Measurements from ENCODE around the gene SYT1.
"Not testable (repeated sequence)": the region's sequence is repeated elsewhere in the genome, so short reads cannot be mapped to it uniquely, and the experiment has no call there.

Gene SYT1

DNA sequence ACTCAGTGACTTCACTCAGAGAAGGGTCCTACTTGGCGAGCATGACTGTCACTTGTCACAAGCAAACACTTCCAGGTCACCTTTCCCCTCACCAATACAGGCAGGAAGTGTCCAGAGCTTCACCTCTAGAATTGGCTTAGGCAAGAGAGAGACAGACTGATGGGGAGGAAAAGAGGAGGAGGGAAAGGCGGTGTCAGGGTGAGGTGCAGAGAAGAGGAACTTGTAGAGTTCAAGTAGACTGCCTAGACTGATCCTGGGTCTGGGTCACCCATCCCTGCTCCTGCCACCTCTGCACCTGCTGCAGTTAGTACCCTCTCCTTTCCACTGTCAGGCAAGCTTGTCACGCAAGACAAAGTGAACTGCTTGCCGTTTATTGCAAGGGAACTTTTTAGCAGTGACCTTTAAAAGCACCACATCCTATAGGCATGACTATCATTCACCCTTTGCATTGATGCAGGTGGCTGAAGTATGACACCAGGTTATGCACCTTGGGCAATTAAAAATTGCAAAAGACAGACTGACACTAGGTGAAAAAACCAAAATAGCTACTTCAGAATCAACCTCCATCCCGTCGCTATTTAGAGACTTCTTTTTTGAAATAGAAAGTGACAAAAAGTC lies 292.4 kb downstream of the SYT1 start:
- DNase-seq, result no peak

GRCh38 chr12:79161249-79161934 lies 296.8 kb downstream of the SYT1 start:
- no peak for DNase-seq

DNA sequence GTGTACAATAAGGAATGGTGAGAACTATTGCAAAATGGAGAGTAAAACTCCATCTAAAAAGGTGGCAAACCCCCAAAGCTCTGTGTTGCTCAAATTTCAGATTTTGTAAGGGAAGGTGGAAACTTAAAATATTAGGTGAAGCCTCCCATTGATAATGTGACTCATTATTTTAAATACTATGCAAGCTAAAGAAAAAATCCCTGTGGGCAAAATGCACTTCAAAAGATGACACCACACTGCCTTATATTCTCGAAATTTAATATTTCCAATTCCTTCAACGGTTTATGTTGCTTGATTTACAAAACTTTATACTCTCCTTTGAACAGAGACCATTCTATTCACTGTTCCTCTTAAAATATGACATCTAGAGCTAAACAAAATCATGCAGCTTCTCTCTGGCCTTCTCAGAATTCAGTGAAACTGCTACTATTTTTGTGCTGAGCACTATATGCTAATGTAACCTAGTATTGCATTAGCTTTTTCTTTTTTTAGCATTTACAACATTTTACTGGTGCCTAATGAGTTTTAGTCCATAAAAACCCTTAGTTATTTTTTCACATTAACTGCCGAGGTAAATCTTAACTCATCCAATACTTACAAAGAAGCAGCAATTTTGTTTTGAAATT lies 297.7 kb downstream of the SYT1 start:
- no peak for DNase-seq

- no peak for DNase-seq
These were observed 298.4 kb downstream of the SYT1 start for GRCh38 chr12:79162948-79163347.

- DNase-seq, result no peak
These were observed 300.3 kb downstream of the SYT1 start for GRCh38 chr12:79164890-79165289.

GRCh38 chr12:79168687-79169086 lies 304.1 kb downstream of the SYT1 start:
- no peak for DNase-seq

DNA sequence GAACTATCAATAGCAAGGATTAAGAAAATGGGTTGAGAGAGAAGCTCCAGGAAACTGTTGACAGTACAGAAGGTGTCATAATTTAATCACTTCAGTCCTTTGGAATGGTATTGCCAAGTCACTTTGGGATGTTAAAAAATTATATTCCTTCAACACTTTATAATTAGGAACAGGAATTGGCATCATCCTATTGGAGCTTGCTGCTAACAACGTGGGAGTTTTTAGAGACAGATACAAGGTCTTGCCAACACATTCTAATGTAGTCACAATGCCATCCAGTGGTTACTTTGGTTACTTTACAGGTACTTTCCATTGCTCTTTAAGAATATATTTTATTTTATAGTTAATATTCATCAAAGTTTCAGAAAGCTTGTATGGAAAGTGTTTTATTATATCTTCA lies 310.1 kb downstream of the SYT1 start:
- no peak for DNase-seq

- no peak for DNase-seq
These were observed 318.4 kb downstream of the SYT1 start for GRCh38 chr12:79183003-79183402.

DNA sequence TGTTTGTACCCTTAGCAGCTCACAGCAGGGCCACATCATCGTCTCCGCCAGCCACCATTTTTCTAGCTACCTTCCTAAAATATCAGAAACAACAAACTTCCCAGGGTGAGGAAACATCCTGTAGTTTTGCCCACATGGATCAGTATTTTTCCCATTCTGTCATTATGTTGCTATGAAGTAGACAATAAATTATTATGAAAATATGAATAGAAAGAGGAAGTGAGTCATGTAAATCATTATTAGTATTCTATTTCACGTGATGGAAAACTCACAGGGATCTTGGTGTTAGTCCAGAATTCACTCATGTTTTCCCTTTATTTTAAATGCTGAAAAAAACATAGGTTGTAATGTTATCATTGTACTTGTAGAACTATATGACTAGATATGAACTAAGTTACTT lies 319.4 kb downstream of the SYT1 start:
- no peak for DNase-seq

DNA sequence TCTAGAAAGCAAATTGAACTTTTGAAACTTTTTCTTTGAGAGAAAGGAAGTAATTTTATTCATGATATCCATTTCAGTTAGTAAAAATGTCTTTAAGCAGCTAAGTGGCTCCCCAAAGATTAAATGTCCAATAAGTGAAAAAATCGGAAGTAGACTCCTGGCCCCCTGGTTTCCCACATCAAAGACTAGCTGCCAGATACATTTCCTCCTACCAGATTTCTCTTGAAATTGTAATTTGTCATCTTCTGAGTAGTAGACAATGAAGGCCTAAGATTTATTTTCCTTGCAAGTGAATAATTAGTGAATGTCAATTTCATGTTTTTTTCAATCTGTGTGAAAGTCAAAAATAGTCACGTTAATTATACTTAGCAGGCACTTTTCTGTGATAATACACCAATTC lies 321.9 kb downstream of the SYT1 start:
- DNase-seq, result no peak

GRCh38 chr12:79187032-79187431 lies 322.5 kb downstream of the SYT1 start:
- DNase-seq, result no peak

DNA sequence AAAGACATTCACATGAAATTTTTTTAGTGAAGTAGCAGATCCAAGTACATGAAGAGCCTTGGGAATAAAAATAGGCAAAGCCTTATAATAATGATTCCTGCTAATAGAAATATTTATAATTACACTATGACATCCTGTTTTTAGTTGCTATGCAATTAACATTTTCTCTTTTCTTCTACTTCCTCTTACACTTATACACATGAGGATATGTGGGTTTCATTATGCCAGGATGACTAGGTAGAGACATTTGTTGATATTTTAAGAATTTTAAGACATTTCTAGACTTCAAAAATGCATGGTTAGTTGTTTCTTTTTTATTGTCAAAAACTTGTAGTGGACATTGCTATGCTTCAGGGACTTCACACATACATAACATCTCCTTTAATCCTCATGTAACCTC lies 326.8 kb downstream of the SYT1 start:
- DNase-seq, result no peak

GRCh38 chr12:79194595-79194994 lies 330.0 kb downstream of the SYT1 start:
- no peak for DNase-seq

- no peak for DNase-seq
These were observed 334.6 kb downstream of the SYT1 start for GRCh38 chr12:79199166-79199565.

GRCh38 chr12:79200176-79200575 lies 335.6 kb downstream of the SYT1 start:
- no peak for DNase-seq

GRCh38 chr12:79203058-79203647 lies 338.6 kb downstream of the SYT1 start:
- no peak for DNase-seq

DNA sequence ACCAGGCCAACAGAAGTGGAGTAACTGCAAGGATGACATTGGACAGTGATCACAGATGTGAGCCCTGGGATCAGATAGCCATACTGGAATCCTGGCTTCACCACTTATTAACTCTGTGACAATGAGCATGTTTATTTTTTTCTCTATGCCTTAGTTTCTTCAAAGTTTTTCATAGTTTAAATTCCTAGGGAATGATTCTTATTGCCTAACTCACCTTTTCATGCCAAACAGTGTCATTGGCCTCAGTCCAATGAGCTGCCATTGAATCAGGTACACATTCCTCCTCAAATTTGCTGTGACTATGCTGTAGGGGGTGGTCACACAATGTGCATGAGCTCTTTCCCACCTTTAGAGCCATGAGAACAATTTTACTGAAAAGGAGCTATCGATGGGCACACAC lies 342.3 kb downstream of the SYT1 start:
- DNase-seq, result no peak

GRCh38 chr12:79210403-79210802 lies 345.8 kb downstream of the SYT1 start:
- DNase-seq, result not testable (repeated sequence)

DNA sequence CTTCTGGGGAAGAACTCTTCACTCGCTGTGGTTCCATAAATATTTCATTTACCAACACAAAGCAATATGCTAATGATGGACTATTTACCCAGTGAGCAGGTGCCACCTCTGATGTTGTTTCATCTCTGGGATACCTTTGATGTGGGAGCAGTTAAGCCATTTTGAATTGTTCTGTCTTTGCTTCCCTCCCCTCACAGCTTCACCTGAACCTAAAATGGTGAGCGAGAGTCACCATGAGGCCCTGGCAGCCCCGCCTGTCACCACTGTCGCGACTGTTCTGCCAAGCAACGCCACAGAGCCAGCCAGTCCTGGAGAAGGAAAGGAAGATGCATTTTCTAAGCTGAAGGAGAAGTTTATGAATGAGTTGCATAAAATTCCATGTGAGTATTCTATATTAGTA lies 352.7 kb downstream of the SYT1 start:
- no peak for DNase-seq

GRCh38 chr12:79223210-79223609 lies 358.6 kb downstream of the SYT1 start:
- no peak for DNase-seq

- no peak for DNase-seq
These were observed 359.2 kb downstream of the SYT1 start for GRCh38 chr12:79223761-79224160.

GRCh38 chr12:79227091-79227490 lies 362.5 kb downstream of the SYT1 start:
- DNase-seq, result no peak

GRCh38 chr12:79227646-79228045 lies 363.1 kb downstream of the SYT1 start:
- DNase-seq, result no peak

DNA sequence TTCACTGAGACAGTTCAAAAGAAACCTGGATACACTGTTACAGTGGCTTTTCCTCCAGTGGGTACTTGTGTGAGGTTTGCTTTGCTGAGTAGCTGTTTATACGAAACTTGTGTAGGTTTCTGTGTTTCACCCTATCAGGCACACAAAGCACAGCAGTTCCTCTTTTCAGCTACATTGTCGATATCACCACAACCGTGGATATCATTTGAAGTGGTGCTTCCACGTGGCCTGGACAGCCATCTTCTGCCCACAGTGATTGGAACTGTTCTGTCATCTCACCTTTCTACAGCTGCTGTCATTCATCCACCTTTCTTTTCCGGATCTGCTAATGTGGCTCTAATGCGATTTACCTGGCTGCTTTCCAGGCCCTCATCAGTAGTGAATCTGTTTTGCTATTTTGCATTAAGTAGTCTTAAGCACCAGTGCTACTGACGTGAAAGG lies 368.8 kb downstream of the SYT1 start:
- DNase-seq, result no peak

Measured in activated T-cell treated with anti-CD3 and anti-CD28 coated beads for 4 hours (primary cell).